ENCODE measurements around the gene RNLS.

DNA sequence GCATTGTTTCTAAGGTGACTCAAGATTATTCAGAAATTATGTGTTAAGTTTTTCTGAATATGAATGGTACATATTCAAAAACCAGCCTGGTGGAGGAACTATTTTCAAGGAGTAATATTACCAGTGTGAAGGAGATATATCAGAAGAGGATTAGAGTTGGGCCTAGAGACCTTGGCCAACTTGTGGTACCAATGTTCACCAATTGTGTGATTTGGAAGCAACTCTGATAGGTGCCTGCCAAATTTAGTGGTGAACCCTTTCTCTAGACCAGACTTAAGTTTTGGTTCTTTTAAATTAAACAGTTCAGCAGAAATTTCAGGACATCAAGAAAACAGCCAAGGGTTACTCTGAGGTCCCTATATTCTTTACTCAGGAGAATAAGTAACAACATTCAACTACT, 88.6 kb downstream of the RNLS start:
- TF ChIP-seq POLR2A (IDR thresholded peaks at IDR 0.05; ENCODE audit: borderline replicate concordance, extremely low read depth, insufficient read depth, insufficient read length) = no peak
- no peak for TF ChIP-seq POLR2AphosphoS5 (IDR thresholded peaks at IDR 0.05; ENCODE audit: low read depth, low read length)
- TF ChIP-seq, protein P1, sequence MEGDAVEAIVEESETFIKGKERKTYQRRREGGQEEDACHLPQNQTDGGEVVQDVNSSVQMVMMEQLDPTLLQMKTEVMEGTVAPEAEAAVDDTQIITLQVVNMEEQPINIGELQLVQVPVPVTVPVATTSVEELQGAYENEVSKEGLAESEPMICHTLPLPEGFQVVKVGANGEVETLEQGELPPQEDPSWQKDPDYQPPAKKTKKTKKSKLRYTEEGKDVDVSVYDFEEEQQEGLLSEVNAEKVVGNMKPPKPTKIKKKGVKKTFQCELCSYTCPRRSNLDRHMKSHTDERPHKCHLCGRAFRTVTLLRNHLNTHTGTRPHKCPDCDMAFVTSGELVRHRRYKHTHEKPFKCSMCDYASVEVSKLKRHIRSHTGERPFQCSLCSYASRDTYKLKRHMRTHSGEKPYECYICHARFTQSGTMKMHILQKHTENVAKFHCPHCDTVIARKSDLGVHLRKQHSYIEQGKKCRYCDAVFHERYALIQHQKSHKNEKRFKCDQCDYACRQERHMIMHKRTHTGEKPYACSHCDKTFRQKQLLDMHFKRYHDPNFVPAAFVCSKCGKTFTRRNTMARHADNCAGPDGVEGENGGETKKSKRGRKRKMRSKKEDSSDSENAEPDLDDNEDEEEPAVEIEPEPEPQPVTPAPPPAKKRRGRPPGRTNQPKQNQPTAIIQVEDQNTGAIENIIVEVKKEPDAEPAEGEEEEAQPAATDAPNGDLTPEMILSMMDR (IDR thresholded peaks at IDR 0.05 in 2 of 3, conservative IDR thresholded peaks at IDR 0.05 in 1 of 3; ENCODE audit: borderline replicate concordance in 1 of 3, insufficient read depth in 1 of 3, low read depth in 2 of 3, low read length in 2 of 3) = no peak
- no peak for TF ChIP-seq ZFX (IDR thresholded peaks at IDR 0.05)
- TF ChIP-seq EZH2phosphoT487 (IDR thresholded peaks at IDR 0.05; ENCODE audit: borderline replicate concordance) = no peak
- TF ChIP-seq RAD21 (IDR thresholded peaks at IDR 0.05; ENCODE audit: low read depth) = no peak

Data from HCT116 (cell line).